ENCODE measurements around the gene TEC. TPM values are rescaled to one million over a fixed set of nuclear protein-coding genes. Genes with fewer than 3 reads are reported as not detected.

TEC gene
- total and polyA plus RNA-seq, 9 of the 15 experiments (the other 6 are each of a cell fraction or from before 2014, with no cell fraction given), result 5.3 to 14.7 (median 8.8) TPM

DNA sequence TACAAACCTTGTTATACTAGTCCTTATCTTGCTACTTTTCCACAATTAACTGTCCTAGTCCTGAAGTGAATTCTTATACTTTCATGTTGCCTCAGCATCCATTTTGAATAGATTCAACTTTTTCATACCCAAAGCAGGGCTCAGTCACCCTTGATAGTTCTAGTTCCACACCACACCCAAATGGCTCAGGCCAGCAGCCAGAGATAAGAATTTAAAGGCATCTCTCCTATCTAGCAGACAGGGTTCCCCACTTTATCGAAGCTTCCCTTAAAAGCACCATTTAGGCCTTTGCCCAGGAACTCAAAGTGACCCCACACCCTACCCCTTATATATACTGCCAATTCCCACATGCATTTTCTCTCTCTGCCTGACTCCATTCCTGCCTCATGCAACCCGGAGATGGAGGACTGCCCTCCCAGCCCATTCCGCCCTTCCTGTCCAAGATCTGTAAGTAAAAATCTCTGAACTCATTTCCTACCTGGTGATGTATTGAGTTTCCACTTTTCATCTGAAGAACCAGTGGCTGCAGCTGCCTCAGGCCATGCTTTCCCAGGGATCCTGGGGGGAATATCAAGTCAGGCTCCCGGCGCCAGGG is 71.9 kb downstream of the TEC start (continued):
- TF ChIP-seq, protein P1, sequence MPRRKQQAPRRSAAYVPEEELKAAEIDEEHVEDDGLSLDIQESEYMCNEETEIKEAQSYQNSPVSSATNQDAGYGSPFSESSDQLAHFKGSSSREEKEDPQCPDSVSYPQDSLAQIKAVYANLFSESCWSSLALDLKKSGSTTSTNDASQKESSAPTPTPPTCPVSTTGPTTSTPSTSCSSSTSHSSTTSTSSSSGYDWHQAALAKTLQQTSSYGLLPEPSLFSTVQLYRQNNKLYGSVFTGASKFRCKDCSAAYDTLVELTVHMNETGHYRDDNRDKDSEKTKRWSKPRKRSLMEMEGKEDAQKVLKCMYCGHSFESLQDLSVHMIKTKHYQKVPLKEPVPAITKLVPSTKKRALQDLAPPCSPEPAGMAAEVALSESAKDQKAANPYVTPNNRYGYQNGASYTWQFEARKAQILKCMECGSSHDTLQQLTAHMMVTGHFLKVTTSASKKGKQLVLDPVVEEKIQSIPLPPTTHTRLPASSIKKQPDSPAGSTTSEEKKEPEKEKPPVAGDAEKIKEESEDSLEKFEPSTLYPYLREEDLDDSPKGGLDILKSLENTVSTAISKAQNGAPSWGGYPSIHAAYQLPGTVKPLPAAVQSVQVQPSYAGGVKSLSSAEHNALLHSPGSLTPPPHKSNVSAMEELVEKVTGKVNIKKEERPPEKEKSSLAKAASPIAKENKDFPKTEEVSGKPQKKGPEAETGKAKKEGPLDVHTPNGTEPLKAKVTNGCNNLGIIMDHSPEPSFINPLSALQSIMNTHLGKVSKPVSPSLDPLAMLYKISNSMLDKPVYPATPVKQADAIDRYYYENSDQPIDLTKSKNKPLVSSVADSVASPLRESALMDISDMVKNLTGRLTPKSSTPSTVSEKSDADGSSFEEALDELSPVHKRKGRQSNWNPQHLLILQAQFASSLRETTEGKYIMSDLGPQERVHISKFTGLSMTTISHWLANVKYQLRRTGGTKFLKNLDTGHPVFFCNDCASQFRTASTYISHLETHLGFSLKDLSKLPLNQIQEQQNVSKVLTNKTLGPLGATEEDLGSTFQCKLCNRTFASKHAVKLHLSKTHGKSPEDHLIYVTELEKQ (CRISPR knock-in tag; IDR thresholded peaks at IDR 0.05), result no peak
- TF ChIP-seq TBL1XR1 (IDR thresholded peaks at IDR 0.05; ENCODE audit: low read length in 2 of 2) (0 out of 4 replicates have a peak, but pooled peaks of 1 of the 2 experiments have one; percentile 28), RCOR1 (IDR thresholded peaks at IDR 0.05; ENCODE audit: borderline replicate concordance in 1 of 2, low read depth in 2 of 2, low read length in 2 of 2) (peak in 1 of 2 experiments; percentile 60; a peak in 1 of 4 replicates), CHCHD3 (CRISPR knock-in tag; IDR thresholded peaks at IDR 0.05) (no peak), ZNF384 (IDR thresholded peaks at IDR 0.05; ENCODE audit: low read depth, low read length) (no peak), TOE1 (IDR thresholded peaks at IDR 0.05; ENCODE audit: borderline replicate concordance) (peak; percentile 56; the same call in 1 of the 2 replicates), TOE1 (CRISPR knock-in tag; IDR thresholded peaks at IDR 0.05; ENCODE audit: borderline replicate concordance, low read depth) (no peak), ZNF197 (CRISPR knock-in tag; IDR thresholded peaks at IDR 0.05; ENCODE audit: low read depth) (no peak), CBFA2T3 (IDR thresholded peaks at IDR 0.05) (peak; percentile 58)
- TF ChIP-seq, protein P2, sequence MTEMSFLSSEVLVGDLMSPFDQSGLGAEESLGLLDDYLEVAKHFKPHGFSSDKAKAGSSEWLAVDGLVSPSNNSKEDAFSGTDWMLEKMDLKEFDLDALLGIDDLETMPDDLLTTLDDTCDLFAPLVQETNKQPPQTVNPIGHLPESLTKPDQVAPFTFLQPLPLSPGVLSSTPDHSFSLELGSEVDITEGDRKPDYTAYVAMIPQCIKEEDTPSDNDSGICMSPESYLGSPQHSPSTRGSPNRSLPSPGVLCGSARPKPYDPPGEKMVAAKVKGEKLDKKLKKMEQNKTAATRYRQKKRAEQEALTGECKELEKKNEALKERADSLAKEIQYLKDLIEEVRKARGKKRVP (CRISPR knock-in tag; IDR thresholded peaks at IDR 0.05), result no peak
- TF ChIP-seq, protein P3, sequence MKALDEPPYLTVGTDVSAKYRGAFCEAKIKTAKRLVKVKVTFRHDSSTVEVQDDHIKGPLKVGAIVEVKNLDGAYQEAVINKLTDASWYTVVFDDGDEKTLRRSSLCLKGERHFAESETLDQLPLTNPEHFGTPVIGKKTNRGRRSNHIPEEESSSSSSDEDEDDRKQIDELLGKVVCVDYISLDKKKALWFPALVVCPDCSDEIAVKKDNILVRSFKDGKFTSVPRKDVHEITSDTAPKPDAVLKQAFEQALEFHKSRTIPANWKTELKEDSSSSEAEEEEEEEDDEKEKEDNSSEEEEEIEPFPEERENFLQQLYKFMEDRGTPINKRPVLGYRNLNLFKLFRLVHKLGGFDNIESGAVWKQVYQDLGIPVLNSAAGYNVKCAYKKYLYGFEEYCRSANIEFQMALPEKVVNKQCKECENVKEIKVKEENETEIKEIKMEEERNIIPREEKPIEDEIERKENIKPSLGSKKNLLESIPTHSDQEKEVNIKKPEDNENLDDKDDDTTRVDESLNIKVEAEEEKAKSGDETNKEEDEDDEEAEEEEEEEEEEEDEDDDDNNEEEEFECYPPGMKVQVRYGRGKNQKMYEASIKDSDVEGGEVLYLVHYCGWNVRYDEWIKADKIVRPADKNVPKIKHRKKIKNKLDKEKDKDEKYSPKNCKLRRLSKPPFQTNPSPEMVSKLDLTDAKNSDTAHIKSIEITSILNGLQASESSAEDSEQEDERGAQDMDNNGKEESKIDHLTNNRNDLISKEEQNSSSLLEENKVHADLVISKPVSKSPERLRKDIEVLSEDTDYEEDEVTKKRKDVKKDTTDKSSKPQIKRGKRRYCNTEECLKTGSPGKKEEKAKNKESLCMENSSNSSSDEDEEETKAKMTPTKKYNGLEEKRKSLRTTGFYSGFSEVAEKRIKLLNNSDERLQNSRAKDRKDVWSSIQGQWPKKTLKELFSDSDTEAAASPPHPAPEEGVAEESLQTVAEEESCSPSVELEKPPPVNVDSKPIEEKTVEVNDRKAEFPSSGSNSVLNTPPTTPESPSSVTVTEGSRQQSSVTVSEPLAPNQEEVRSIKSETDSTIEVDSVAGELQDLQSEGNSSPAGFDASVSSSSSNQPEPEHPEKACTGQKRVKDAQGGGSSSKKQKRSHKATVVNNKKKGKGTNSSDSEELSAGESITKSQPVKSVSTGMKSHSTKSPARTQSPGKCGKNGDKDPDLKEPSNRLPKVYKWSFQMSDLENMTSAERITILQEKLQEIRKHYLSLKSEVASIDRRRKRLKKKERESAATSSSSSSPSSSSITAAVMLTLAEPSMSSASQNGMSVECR (CRISPR knock-in tag; IDR thresholded peaks at IDR 0.05), result 0 out of 2 replicates have a peak, but pooled peaks have one; percentile 28
- TF ChIP-seq, protein P4, sequence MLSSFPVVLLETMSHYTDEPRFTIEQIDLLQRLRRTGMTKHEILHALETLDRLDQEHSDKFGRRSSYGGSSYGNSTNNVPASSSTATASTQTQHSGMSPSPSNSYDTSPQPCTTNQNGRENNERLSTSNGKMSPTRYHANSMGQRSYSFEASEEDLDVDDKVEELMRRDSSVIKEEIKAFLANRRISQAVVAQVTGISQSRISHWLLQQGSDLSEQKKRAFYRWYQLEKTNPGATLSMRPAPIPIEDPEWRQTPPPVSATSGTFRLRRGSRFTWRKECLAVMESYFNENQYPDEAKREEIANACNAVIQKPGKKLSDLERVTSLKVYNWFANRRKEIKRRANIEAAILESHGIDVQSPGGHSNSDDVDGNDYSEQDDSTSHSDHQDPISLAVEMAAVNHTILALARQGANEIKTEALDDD (IDR thresholded peaks at IDR 0.05), result peak; percentile 44
- TF ChIP-seq, protein P5, sequence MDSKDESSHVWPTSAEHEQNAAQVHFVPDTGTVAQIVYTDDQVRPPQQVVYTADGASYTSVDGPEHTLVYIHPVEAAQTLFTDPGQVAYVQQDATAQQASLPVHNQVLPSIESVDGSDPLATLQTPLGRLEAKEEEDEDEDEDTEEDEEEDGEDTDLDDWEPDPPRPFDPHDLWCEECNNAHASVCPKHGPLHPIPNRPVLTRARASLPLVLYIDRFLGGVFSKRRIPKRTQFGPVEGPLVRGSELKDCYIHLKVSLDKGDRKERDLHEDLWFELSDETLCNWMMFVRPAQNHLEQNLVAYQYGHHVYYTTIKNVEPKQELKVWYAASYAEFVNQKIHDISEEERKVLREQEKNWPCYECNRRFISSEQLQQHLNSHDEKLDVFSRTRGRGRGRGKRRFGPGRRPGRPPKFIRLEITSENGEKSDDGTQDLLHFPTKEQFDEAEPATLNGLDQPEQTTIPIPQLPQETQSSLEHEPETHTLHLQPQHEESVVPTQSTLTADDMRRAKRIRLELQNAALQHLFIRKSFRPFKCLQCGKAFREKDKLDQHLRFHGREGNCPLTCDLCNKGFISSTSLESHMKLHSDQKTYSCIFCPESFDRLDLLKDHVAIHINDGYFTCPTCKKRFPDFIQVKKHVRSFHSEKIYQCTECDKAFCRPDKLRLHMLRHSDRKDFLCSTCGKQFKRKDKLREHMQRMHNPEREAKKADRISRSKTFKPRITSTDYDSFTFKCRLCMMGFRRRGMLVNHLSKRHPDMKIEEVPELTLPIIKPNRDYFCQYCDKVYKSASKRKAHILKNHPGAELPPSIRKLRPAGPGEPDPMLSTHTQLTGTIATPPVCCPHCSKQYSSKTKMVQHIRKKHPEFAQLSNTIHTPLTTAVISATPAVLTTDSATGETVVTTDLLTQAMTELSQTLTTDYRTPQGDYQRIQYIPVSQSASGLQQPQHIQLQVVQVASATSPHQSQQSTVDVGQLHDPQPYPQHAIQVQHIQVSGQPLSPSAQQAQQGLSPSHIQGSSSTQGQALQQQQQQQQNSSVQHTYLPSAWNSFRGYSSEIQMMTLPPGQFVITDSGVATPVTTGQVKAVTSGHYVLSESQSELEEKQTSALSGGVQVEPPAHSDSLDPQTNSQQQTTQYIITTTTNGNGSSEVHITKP (IDR thresholded peaks at IDR 0.05; ENCODE audit: partially characterized antibody), result peak; percentile 73

Data from K562 (cell line).